ENCODE results near the gene LRBA. TPM values are rescaled to one million over a fixed set of nuclear protein-coding genes. Genes with fewer than 3 reads are reported as not detected.
"Not testable (repeated sequence)": the region's sequence is repeated elsewhere in the genome, so short reads cannot be mapped to it uniquely, and the experiment has no call there.

The LRBA gene
- total RNA-seq, 2 donors from 2014 or later = 50.1 to 59.9 TPM

GRCh38 chr4:150561143-150561737 is 453.8 kb downstream of the LRBA start:
- Histone ChIP-seq H3K9me3 (no peaks in the 10 kb centered on the region), H3K4me3 (no peak overlapping the region), H3K27ac (no peak overlapping the region), H3K4me1 (no peaks in the 10 kb centered on the region), H3K36me3 (replicated peaks in 1 of 2; ENCODE audit: insufficient read depth in 1 of 2, low read depth in 2 of 2) (no peaks in the 10 kb centered on the region), H3K27me3 (no peaks in the 10 kb centered on the region)
- no peak for ATAC-seq
- WGBS, 2 donors = 94 to 96% methylated on average over 2 of the region's 2 CpGs
- no peak for DNase-seq
- TF ChIP-seq POLR2A (IDR thresholded peaks at IDR 0.05) = no peak
- TF ChIP-seq CTCF (IDR thresholded peaks at IDR 0.05) = no peak
- intact Hi-C loops (cut with DNase I) = no loop called here

GRCh38 chr4:150557811-150558210 is 457.3 kb downstream of the LRBA start:
- ATAC-seq = not testable (repeated sequence)

GRCh38 chr4:150547154-150547838 is 467.8 kb downstream of the LRBA start:
- WGBS, 2 donors = 74 to 76% methylated on average over 4 of the region's 4 CpGs
- Histone ChIP-seq H3K4me1 (peaks cover 6% of the 10 kb centered on the region), H3K9me3 (no peaks in the 10 kb centered on the region), H3K36me3 (replicated peaks in 1 of 2; ENCODE audit: insufficient read depth in 1 of 2, low read depth in 2 of 2) (no peaks in the 10 kb centered on the region), H3K27ac (no peak overlapping the region), H3K27me3 (no peaks in the 10 kb centered on the region), H3K4me3 (no peak overlapping the region)
- intact Hi-C loops (cut with DNase I) = no loop called here
- ATAC-seq = no peak
- no peak for DNase-seq
- TF ChIP-seq POLR2A (IDR thresholded peaks at IDR 0.05) (no peak), CTCF (IDR thresholded peaks at IDR 0.05) (no peak)

More at GRCh38 chr4:150557811-150558210, 457.3 kb downstream of the LRBA start:
- H3K27ac ChIP-seq; intact Hi-C loops (cut with DNase I); DNase-seq; H3K27me3 ChIP-seq; H3K36me3 ChIP-seq (replicated peaks in 1 of 2; ENCODE audit: insufficient read depth in 1 of 2, low read depth in 2 of 2); H3K4me1 ChIP-seq; H3K9me3 ChIP-seq; H3K4me3 ChIP-seq: not testable (repeated sequence)
- WGBS, 2 donors = 92 to 96% methylated on average over 3 of the region's 3 CpGs

GRCh38 chr4:150546286-150546685 is 468.8 kb downstream of the LRBA start:
- TF ChIP-seq CTCF (IDR thresholded peaks at IDR 0.05) (no peak), POLR2A (IDR thresholded peaks at IDR 0.05) (no peak)
- DNase-seq (no peak), ATAC-seq (no peak)
- Histone ChIP-seq H3K4me1 (peaks cover 6% of the 10 kb centered on the region), H3K27me3 (no peaks in the 10 kb centered on the region), H3K4me3 (no peak overlapping the region), H3K9me3 (no peaks in the 10 kb centered on the region), H3K36me3 (replicated peaks in 1 of 2; ENCODE audit: insufficient read depth in 1 of 2, low read depth in 2 of 2) (no peaks in the 10 kb centered on the region), H3K27ac (no peak overlapping the region)
- 95 to 96% methylated on average over 2 of the region's 2 CpGs for WGBS, 2 donors
- intact Hi-C loops (cut with DNase I) = no loop called here

GRCh38 chr4:150543042-150543441 is 472.0 kb downstream of the LRBA start:
- H3K4me3 ChIP-seq = no peak overlapping the region
- H3K4me1 ChIP-seq = peaks cover 6% of the 10 kb centered on the region
- no peak for TF ChIP-seq CTCF (IDR thresholded peaks at IDR 0.05)
- no peak for TF ChIP-seq POLR2A (IDR thresholded peaks at IDR 0.05)
- no peaks in the 10 kb centered on the region for H3K36me3 ChIP-seq (replicated peaks in 1 of 2; ENCODE audit: insufficient read depth in 1 of 2, low read depth in 2 of 2)
- no peak overlapping the region for H3K27ac ChIP-seq
- no peaks in the 10 kb centered on the region for H3K27me3 ChIP-seq
- intact Hi-C loops (cut with DNase I) = no loop called here
- ATAC-seq (no peak), DNase-seq (no peak)
- 27 to 32% methylated on average over 1 of the region's 1 CpG for WGBS, 2 donors
- H3K9me3 ChIP-seq = no peaks in the 10 kb centered on the region

Data from body of pancreas (tissue), 4 donors.